MM.1S (cell line): Measurements from ENCODE around the gene SNX17.

Experiments
- DNase-seq: peaks from one replicate; pipeline ENCODE4 v3.0.0-alpha.2; 2015
- H2AFZ ChIP-seq: fragments of 300-600 bp; sonication (generic); 2 replicates; pipeline ENCODE4 v1.6.0; 2016; ENCODE audit warnings: antibody characterized with exemption, low read length
- H3F3A ChIP-seq: fragments of 300-600 bp; sonication (generic); 2 replicates; pipeline ENCODE4 v1.6.1; 2016; ENCODE audit warnings: mild to moderate bottlenecking, antibody characterized with exemption, low read length, moderate library complexity, mixed read lengths; ENCODE audit not compliant: insufficient read depth
- H3K27ac ChIP-seq: fragments of 300-600 bp; sonication (generic); 2 replicates; pipeline ENCODE4 v1.5.1; 2016; ENCODE audit warnings: mild to moderate bottlenecking, low read length
- H3K27me3 ChIP-seq: fragments of 300-600 bp; sonication (generic); replicated peaks from 2 replicates; pipeline ENCODE4 v1.6.0; 2016; ENCODE audit warnings: low read length; ENCODE audit not compliant: insufficient read depth
- H3K36me3 ChIP-seq: fragments of 300-600 bp; sonication (generic); replicated peaks from 2 replicates; pipeline ENCODE4 v1.6.1; 2016; ENCODE audit warnings: mild to moderate bottlenecking, low read length, mixed read lengths; ENCODE audit not compliant: insufficient read depth
- H3K4me1 ChIP-seq: fragments of 300-600 bp; sonication (generic); 2 replicates; pipeline ENCODE4 v1.6.1; 2016; ENCODE audit warnings: low read length, mixed read lengths
- H3K4me2 ChIP-seq: fragments of 300-600 bp; sonication (generic); 2 replicates; pipeline ENCODE4 v1.6.0; 2016; ENCODE audit warnings: low read depth, low read length
- H3K4me3 ChIP-seq: fragments of 300-600 bp; sonication (generic); 2 replicates; pipeline ENCODE4 v1.5.1; 2016; ENCODE audit warnings: low read length, mixed read lengths
- H3K79me2 ChIP-seq: fragments of 300-600 bp; sonication (generic); 2 replicates; pipeline ENCODE4 v1.6.1; 2016; ENCODE audit warnings: mixed run types, low read length, mixed read lengths
- H3K9ac ChIP-seq: fragments of 300-600 bp; sonication (generic); 2 replicates; pipeline ENCODE4 v1.6.1; 2016; ENCODE audit warnings: low read length, mixed read lengths
- H3K9me2 ChIP-seq: fragments of 300-600 bp; sonication (generic); replicated peaks from 2 replicates; pipeline ENCODE4 v1.6.1; 2016; ENCODE audit warnings: mild to moderate bottlenecking, low read length, mixed read lengths; ENCODE audit not compliant: insufficient read depth
- H3K9me3 ChIP-seq: fragments of 300-600 bp; sonication (generic); replicated peaks from 2 replicates; pipeline ENCODE4 v1.6.1; 2016; ENCODE audit warnings: mild to moderate bottlenecking, low read length, mixed read lengths; ENCODE audit not compliant: insufficient read depth
- H4K20me1 ChIP-seq: fragments of 300-600 bp; sonication (generic); 2 replicates; pipeline ENCODE4 v1.6.1; 2016; ENCODE audit warnings: mild to moderate bottlenecking, low read length, moderate library complexity, mixed read lengths; ENCODE audit not compliant: insufficient read depth
- CTCF ChIP-seq: fragments of 300-600 bp; sonication (generic); IDR thresholded peaks from 2 replicates; pipeline ENCODE4 v1.5.1; 2016; ENCODE audit warnings: antibody characterized with exemption, low read length, mixed read lengths
- EZH2 ChIP-seq: fragments of 300-600 bp; sonication (generic); optimal IDR thresholded peaks from 2 replicates; pipeline ENCODE3; 2017; ENCODE audit warnings: low read depth, mild to moderate bottlenecking, antibody characterized with exemption, low read length, mixed read lengths
- EZH2phosphoT487 ChIP-seq: fragments of 300-600 bp; sonication (generic); IDR thresholded peaks from 2 replicates; pipeline ENCODE4 v1.6.1; 2018; ENCODE audit warnings: antibody characterized with exemption, low read length

Gene SNX17

GRCh38 chr2:27369471-27370025 is 868 bp upstream of the SNX17 start:
- no peaks in the 10 kb centered on the region for H4K20me1 ChIP-seq

DNA sequence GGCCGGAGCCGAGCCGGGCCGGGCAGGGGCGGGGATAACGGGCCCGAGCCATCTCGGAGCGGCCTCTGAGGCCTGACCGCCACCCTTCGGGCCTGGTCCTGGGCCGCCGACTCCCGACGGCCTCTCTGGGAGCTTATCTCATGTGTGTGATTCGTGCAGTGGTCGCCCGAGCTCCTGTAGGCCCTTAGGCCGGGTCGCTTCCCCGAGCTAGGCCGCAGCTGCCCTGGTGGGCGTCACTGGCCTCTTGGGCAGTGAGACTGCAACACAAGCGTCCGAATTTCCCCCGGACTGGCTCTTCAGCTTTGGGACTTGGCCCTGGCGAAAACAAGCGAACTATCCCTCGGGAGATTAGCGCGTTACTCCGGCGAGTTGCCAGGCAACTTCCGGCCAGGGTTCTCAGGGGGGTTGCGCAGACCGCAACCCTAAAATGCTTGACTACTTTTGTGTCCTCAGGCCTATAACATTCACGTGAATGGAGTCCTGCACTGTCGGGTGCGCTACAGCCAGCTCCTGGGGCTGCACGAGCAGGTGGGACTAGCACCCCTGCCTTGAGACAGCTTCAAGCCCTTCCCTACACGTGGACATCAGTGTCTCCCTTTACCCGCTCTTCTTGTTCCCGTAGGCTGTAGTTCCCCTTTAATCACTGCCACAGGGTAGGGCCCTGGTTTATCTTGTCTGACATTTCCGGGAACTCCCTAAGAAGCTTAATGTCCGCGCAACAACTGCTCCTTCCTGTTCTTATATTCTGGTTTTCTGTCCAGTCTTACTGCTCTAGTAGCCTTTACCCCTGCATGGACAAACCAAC is 602 bp downstream of the SNX17 start:
- peaks cover 4% of the 10 kb centered on the region; the same call in 1 of the 2 replicates for H3F3A ChIP-seq
- no peaks in the 10 kb centered on the region for H3K9me3 ChIP-seq
- no peaks in the 10 kb centered on the region for H3K27me3 ChIP-seq
- H3K9me2 ChIP-seq = no peaks in the 10 kb centered on the region
- peaks cover 9% of the 10 kb centered on the region; the same call in 1 of the 2 replicates for H3K4me1 ChIP-seq
- H2AFZ ChIP-seq = peak overlapping the region; percentile 83
- peak overlapping the region; percentile 68 for H3K27ac ChIP-seq
- TF ChIP-seq EZH2 (no peak), EZH2phosphoT487 (no peak), CTCF (no peak)
- peak; percentile 46 for DNase-seq
- H3K9ac ChIP-seq = peak overlapping the region; percentile 97
- no peaks in the 10 kb centered on the region for H4K20me1 ChIP-seq
- H3K4me2 ChIP-seq = peak overlapping the region; percentile 82
- no peaks in the 10 kb centered on the region for H3K36me3 ChIP-seq
- peaks cover 56% of the 10 kb centered on the region for H3K79me2 ChIP-seq
- peak overlapping the region; percentile 98 for H3K4me3 ChIP-seq

More at GRCh38 chr2:27369471-27370025, 868 bp upstream of the SNX17 start:
- DNase-seq = no peak
- Histone ChIP-seq H3K4me1 (peaks cover 9% of the 10 kb centered on the region; the same call in 1 of the 2 replicates), H3K9me2 (no peaks in the 10 kb centered on the region), H3K36me3 (no peaks in the 10 kb centered on the region; the same call in 1 of the 2 replicates), H3K27me3 (no peaks in the 10 kb centered on the region), H3K4me3 (peak overlapping the region; percentile 80), H3F3A (peaks cover 4% of the 10 kb centered on the region; the same call in 1 of the 2 replicates), H3K9ac (peak overlapping the region; percentile 80), H3K4me2 (peak overlapping the region; percentile 65), H3K79me2 (peaks cover 56% of the 10 kb centered on the region), H3K9me3 (no peaks in the 10 kb centered on the region), H2AFZ (peak overlapping the region; percentile 71), H3K27ac (peak overlapping the region; percentile 44; the same call in 1 of the 2 replicates)
- TF ChIP-seq CTCF (no peak), EZH2phosphoT487 (no peak)

GRCh38 chr2:27372937-27373336 is 2.5 kb downstream of the SNX17 start:
- H3K36me3 ChIP-seq = no peaks in the 10 kb centered on the region
- DNase-seq = no peak
- H3K4me1 ChIP-seq = peaks cover 9% of the 10 kb centered on the region; the same call in 1 of the 2 replicates
- TF ChIP-seq EZH2phosphoT487 = no peak
- TF ChIP-seq CTCF = no peak
- TF ChIP-seq EZH2 = no peak
- H3K4me3 ChIP-seq = no peak overlapping the region
- H3K9me2 ChIP-seq = no peaks in the 10 kb centered on the region
- H3K9me3 ChIP-seq = no peaks in the 10 kb centered on the region
- H3K27ac ChIP-seq = no peak overlapping the region
- H3K27me3 ChIP-seq = no peaks in the 10 kb centered on the region
- peaks cover 54% of the 10 kb centered on the region for H3K79me2 ChIP-seq
- H2AFZ ChIP-seq = no peak overlapping the region
- H3K9ac ChIP-seq = no peak overlapping the region
- H3F3A ChIP-seq = peaks cover 7% of the 10 kb centered on the region
- no peaks in the 10 kb centered on the region for H4K20me1 ChIP-seq
- H3K4me2 ChIP-seq = no peak overlapping the region
